ENCODE measurements around the gene UGT1A1.

The UGT1A1 gene

DNA sequence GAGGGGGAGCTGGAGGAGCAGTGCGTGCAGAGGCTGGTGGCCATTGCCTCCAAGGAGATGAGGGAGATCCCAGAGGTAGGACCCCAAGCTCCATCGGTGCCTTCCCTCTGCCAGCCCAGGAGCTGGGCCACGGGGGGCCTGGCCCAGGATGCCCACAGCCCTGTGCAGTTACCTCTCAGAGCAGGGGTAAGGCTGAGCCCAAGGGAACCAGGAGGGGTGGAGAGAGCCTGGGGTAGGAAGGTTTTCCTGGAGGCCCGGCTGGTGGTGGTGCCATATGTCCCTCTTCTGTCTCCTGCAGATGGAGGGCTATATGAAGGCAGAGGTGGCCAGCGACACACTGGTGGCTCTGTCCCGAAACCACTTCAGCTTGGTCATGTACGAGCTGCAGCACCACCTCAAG lies 29.5 kb downstream of the UGT1A1 start:
- DNase-seq (ENCODE audit: low spot score): no peak
- in situ Hi-C loops (cut with MboI; ENCODE audit: low pct_unique_long_range_greater_than_20kb, low sequenced_read_pairs, unreplicated experiment): no loop called here
- no peak for TF ChIP-seq CTCF (IDR thresholded peaks at IDR 0.05; ENCODE audit: extremely low read depth, insufficient read depth, missing control alignments)

- in situ Hi-C loops (cut with MboI; ENCODE audit: low pct_unique_long_range_greater_than_20kb, low sequenced_read_pairs, unreplicated experiment): no loop called here
- DNase-seq (ENCODE audit: low spot score): no peak
- no peak for TF ChIP-seq CTCF (IDR thresholded peaks at IDR 0.05; ENCODE audit: extremely low read depth, insufficient read depth, missing control alignments)
Observed at GRCh38 chr2:233791151-233791882, 31.2 kb downstream of the UGT1A1 start.

GRCh38 chr2:233791883-233792329 lies 31.8 kb downstream of the UGT1A1 start:
- in situ Hi-C loops (cut with MboI; ENCODE audit: low pct_unique_long_range_greater_than_20kb, low sequenced_read_pairs, unreplicated experiment): no loop called here
- no peak for DNase-seq (ENCODE audit: low spot score)
- TF ChIP-seq CTCF (IDR thresholded peaks at IDR 0.05; ENCODE audit: extremely low read depth, insufficient read depth, missing control alignments): no peak

DNA sequence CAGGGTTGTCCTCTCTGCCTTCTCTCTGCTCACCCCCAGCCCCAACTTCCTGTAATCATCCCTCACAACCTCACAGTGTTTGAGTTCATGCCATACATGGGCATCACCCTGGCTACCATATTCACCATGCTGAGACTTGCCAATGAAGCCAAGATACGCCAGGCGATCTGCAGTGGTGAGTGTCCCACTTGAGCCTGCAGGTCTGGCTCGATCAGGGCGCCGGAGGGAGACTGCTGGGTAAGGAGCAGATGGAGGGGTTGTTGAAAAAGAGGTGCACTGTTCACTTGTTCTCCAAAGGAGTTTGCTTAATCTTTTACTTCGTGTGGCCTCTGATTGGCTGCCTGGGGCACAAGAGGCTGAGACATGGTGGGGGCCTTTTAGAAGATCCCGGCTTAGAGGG lies 32.6 kb downstream of the UGT1A1 start:
- in situ Hi-C loops (cut with MboI; ENCODE audit: low pct_unique_long_range_greater_than_20kb, low sequenced_read_pairs, unreplicated experiment): no loop called here
- DNase-seq (ENCODE audit: low spot score): no peak
- no peak for TF ChIP-seq CTCF (IDR thresholded peaks at IDR 0.05; ENCODE audit: extremely low read depth, insufficient read depth, missing control alignments)

- in situ Hi-C loops (cut with MboI; ENCODE audit: low pct_unique_long_range_greater_than_20kb, low sequenced_read_pairs, unreplicated experiment): no loop called here
- DNase-seq (ENCODE audit: low spot score): no peak
- no peak for TF ChIP-seq CTCF (IDR thresholded peaks at IDR 0.05; ENCODE audit: extremely low read depth, insufficient read depth, missing control alignments)
Observed at GRCh38 chr2:233793465-233794127, 33.5 kb downstream of the UGT1A1 start.

- no peak for TF ChIP-seq CTCF (IDR thresholded peaks at IDR 0.05; ENCODE audit: extremely low read depth, insufficient read depth, missing control alignments)
- in situ Hi-C loops (cut with MboI; ENCODE audit: low pct_unique_long_range_greater_than_20kb, low sequenced_read_pairs, unreplicated experiment): no loop called here
- DNase-seq (ENCODE audit: low spot score): no peak
Observed at GRCh38 chr2:233794128-233794658, 34.1 kb downstream of the UGT1A1 start.

All from GM13977 (cell line).